ENCODE measurements around the gene PAX7. TPM values are rescaled to one million over a fixed set of nuclear protein-coding genes. Genes with fewer than 3 reads are reported as not detected.

PAX7 gene
- total and polyA plus RNA-seq, 9 of the 15 experiments (the other 6 are each of a cell fraction or from before 2014, with no cell fraction given): not detected

DNA sequence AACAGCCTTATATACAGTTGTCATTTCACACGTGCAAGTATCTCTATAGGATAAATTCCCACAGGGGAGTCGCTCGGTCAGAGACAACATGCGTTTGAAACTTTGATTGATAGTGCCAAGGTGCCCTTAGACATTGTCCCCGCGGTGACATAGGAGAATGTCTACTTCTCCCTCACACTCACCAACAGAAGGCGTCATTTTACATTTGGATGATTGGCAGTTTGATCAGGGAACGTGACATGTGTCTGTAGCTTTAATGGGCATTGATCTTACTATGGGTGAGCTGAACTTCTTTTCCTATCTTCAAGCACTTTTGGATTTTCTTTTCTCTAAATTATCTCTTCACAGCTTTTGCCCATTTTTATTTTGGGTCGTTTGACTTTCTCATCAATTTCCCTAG lies 42.6 kb upstream of the PAX7 start:
- Histone ChIP-seq H3K27me3 (ENCODE audit: control insufficient read depth in 2 of 2, insufficient read depth in 2 of 2, low read length in 2 of 2) (peaks cover 4 to 7% of the 10 kb centered on the region in 2 experiments; a peak in 2 of 5 replicates), H3K36me3 (ENCODE audit: control insufficient read depth, insufficient read depth, low read length) (no peaks in the 10 kb centered on the region), H3K79me2 (ENCODE audit: control insufficient read depth, insufficient read depth, low read length) (no peaks in the 10 kb centered on the region), H3K9me3 (replicated peaks; ENCODE audit: control insufficient read depth, insufficient read depth, low read depth, low read length) (no peaks in the 10 kb centered on the region), H4K20me1 (replicated peaks; ENCODE audit: control insufficient read depth, insufficient read depth, low read length) (no peaks in the 10 kb centered on the region; the same call in 1 of the 2 replicates), H3K4me3 (no peak overlapping the region), H3K9me1 (ENCODE audit: control insufficient read depth, insufficient read depth, low read length) (no peaks in the 10 kb centered on the region), H2AFZ (ENCODE audit: low read depth, low read length) (no peak overlapping the region), H3K27ac (ENCODE audit: extremely low read depth, low read depth, low read length) (no peak overlapping the region), H3K9ac (ENCODE audit: insufficient read depth in 1 of 2, low read depth in 2 of 2, low read length in 2 of 2) (no peak overlapping the region), H3K4me2 (ENCODE audit: insufficient read depth, low read length) (no peak overlapping the region), H3K4me1 (replicated peaks in 1 of 2; ENCODE audit: control insufficient read depth in 2 of 2, insufficient read depth in 2 of 2, low read length in 2 of 2) (peaks cover 0 to 3% of the 10 kb centered on the region in 2 experiments; a peak in 1 of 5 replicates)
- DNase-seq (ENCODE audit: extremely low read depth in 1 of 4, low spot score in 3 of 4): no peak
- ChIA-PET CTCF (ENCODE audit: low intra/inter-chr PET ratio) (no interaction called here), POLR2A (no interaction called here)
- in situ Hi-C loops (cut with MboI): loop anchor here (10.0 kb wide), 1 partner anchor 943 kb away; no protein-coding TSS in a partner anchor
- 2% methylated on average over 9 of the region's 9 CpGs for WGBS (ENCODE audit: insufficient coverage, low coverage, missing lambda C conversion rate)
- intact Hi-C loops (cut with micrococcal nuclease): no loop called here
- no peak for FAIRE-seq
- BruUV-seq (replicated peaks): no TSS peak
- TF ChIP-seq ZNF76 (CRISPR knock-in tag; IDR thresholded peaks at IDR 0.05; ENCODE audit: borderline replicate concordance) (no peak), MTA2 (IDR thresholded peaks at IDR 0.05; ENCODE audit: low read depth) (no peak), ZNF644 (tag; IDR thresholded peaks at IDR 0.05; ENCODE audit: low read depth) (no peak), CXXC5 (CRISPR knock-in tag; IDR thresholded peaks at IDR 0.05) (no peak), XRCC3 (IDR thresholded peaks at IDR 0.05) (no peak), MBD2 (IDR thresholded peaks at IDR 0.05; ENCODE audit: borderline replicate concordance, low read depth) (no peak), GABPB1 (CRISPR knock-in tag; IDR thresholded peaks at IDR 0.05) (no peak), POLR3G (IDR thresholded peaks at IDR 0.05; ENCODE audit: extremely low read depth, insufficient read length, insufficient replicate concordance) (no peak), KDM1A (IDR thresholded peaks at IDR 0.05) (no peak)
- ATAC-seq: no peak
